GM19025 (cell line): Measurements from ENCODE around the gene ADAMTS2.
"Not testable (repeated sequence)": the region's sequence is repeated elsewhere in the genome, so short reads cannot be mapped to it uniquely, and the experiment has no call there.

ENCODE experiments used
- ATAC-seq: cut with Tn5 transposase; IDR thresholded peaks from one replicate; pipeline ENCODE4 v1.9.1; 2021; ENCODE audit warnings: mild to moderate bottlenecking, low read depth, moderate library complexity; ENCODE audit not compliant: unreplicated experiment

ADAMTS2 gene

DNA sequence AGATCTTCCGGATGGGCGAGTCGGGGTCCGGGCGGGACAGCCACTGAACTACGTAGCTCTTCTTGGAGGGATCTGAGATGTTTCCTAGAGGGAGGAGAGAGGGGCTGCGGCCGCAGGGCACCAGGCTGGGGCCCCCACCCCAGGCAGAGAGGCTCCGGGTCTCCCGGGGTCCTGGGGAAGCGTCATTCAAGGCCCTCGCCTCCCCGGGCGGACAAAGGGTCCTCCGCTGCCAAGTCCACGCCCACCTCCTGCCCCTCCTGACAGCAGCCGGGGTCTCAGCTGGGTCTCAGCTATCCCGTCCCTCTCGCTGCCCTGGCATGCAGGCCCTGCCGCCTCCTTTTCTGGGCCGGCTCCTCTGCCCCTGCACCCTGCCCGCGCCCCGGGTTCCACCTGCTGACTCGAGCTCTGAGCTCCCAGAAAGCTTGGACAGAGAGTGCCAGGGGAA lies 223.6 kb downstream of the ADAMTS2 start:
- no peak for ATAC-seq

DNA sequence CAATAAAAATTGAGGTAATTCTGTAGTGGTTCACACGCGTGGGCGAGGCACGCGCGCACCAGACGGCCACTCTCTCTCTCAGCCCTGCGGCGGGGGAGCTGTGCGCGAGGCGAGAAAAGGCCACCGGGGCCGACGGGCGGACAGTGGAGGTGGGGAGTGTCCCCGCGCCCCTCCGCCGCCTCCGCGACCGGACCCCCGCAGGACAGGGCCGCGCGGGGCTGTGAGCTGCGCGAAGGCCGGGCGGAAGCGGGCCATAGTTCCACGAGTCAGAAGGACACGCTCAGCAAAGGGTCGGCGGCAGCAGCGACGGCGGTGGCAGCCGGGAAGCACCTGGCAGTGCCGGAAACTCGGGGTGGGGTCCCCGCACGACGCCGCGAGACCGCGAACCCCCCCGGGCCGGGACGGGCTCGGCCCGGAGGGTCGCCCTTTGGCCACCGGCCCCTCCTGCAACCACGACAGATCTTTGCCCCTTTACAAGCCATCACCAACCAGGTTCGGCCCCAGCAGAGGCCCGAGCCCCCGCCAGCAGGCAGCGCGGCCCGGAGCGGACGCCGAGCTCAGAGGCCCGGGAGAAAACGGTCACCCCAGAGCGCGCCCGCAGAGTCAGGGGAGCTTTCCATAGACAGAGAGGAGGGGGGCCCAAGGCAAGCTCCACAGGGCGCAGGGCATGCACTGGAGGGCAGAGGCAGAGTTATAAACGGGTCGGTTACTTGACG lies 224.2 kb downstream of the ADAMTS2 start:
- ATAC-seq, result no peak

GRCh38 chr5:179120421-179120861 lies 224.8 kb downstream of the ADAMTS2 start:
- no peak for ATAC-seq

GRCh38 chr5:179119415-179120170 lies 225.7 kb downstream of the ADAMTS2 start:
- no peak for ATAC-seq

DNA sequence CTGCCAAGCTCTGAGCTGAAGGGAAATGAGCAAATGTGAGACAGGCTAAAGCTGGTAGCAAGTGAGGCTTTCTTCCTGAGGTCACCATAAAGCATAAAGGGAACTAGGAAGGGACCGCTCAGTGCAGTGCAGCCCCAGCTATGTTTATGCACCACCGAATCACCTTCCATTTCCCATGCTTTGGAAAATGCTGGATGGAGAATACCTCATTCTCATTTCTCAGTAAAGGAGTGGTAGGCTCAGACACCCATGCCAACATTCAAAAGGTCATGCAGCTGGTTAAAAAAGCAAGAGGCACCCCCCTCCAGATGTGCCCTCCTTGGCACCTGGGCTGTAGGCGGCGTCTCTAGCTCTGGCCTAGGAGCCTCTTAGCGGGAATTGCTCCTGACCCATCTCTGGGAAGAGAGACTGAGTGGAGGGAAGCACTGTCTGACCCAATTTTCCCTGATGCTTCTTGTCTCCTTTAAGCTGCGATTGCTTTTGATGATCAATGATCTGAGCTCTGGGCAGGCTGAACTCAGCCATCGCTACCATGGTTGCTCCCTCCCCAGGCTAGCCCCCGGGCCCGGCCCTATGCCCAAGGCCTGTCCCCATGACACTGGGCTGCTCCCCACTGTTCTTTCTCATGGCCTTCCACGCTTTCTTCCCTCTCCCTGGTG lies 226.4 kb downstream of the ADAMTS2 start:
- no peak for ATAC-seq

GRCh38 chr5:179118338-179118737 lies 226.9 kb downstream of the ADAMTS2 start:
- ATAC-seq, result no peak

DNA sequence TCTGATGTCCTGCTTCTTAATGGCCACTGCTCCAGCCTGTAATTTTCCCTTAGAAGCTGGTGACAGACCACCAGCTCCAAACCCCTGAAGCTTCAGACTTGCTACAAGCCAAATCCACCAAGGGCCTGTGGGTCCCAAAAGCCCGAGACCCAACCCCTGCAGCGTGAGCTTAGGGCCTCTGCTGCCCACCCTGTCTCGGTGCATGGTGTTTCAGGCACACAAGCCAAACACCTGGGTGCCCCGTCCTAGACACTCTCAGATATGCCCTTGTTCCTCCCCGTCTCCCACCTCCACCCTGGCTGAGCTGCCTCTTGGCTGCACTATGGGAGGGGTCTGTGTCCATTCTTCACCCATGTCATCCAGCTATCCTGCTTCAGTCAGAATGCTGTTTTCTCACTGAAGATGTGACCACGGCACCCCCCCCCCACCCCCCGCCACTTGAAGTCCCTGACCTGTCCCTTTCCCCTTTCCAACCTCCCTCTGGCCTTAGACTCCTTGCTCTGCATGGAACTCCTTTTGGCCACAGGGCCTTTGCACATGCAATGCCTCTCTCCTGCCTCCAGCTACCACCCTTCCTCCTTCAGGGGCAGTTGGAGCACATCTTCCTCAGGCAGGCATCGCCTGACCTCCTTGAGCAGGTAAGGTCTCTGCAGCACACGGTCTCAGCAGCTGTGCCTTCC lies 229.3 kb downstream of the ADAMTS2 start:
- ATAC-seq, result no peak

GRCh38 chr5:179115307-179115706 lies 230.0 kb downstream of the ADAMTS2 start:
- no peak for ATAC-seq

DNA sequence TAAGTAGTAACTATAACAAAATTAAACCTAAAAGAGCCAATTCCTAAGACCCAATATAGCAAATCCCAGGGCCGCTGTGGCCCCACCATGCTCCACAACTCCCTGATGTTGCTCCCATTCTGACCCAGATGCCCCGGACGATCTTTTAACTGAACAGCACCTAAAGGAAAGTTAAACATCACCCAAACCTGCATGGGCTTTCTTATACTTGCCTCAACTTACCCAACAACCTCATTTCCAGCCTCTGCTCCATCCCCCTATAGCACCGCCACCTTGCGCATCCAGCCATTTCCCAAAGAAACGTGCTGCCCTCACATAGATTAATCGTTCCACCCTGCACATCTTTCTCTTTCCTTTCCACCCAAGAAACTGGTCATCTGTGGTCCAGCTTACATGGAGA lies 230.5 kb downstream of the ADAMTS2 start:
- no peak for ATAC-seq

DNA sequence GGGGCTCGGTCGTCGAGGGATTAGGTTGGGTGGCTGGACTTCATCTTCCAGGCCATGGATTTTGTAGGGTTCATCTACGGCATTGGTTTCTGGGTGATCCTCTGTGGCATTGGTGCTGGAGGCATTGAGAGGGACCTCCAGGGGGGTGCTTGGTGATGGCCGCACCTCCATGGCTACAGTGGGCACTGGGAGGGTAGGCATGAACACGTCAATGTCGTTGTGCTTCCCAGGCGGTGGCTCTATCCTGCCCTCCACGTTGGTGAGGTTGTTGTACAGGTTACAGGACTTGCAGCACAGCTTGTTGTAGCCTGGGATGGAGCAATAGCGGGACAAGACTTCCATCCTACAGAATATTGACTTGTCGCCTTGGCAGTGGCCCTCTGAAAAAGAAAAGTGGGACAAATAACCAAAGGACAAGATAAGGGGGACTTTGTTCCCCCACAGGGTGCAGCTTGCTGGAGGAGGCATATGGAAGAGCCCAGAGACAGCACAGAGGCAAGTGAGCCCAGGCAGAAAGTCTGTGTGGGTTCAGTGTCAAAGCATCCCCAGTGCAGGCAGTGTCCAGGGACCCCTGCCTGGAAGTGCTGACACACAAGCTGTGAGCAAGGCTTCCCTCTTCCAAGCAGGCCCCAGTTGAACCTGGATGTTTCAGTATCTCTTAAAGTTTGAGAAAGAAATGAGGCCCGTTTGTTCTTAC lies 231.2 kb downstream of the ADAMTS2 start:
- no peak for ATAC-seq

DNA sequence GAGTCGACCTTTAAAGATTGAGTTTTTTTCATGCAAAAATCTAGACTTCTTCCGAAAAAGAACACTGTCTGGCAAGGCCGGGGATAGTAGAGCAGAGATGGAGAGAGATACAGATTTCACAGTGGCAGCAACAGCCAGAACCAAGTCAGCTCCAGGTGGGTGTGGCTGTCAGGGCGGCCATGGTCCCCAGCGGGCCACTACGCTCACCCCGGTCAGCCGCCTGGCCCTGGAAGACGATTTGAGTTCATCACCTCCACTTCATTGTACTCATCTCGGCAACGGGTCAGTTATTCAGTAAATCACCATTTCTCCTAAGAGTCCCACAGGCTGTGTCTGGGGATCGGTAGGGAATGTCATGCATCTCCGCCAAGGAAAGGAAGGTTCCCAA lies 232.1 kb downstream of the ADAMTS2 start:
- no peak for ATAC-seq

DNA sequence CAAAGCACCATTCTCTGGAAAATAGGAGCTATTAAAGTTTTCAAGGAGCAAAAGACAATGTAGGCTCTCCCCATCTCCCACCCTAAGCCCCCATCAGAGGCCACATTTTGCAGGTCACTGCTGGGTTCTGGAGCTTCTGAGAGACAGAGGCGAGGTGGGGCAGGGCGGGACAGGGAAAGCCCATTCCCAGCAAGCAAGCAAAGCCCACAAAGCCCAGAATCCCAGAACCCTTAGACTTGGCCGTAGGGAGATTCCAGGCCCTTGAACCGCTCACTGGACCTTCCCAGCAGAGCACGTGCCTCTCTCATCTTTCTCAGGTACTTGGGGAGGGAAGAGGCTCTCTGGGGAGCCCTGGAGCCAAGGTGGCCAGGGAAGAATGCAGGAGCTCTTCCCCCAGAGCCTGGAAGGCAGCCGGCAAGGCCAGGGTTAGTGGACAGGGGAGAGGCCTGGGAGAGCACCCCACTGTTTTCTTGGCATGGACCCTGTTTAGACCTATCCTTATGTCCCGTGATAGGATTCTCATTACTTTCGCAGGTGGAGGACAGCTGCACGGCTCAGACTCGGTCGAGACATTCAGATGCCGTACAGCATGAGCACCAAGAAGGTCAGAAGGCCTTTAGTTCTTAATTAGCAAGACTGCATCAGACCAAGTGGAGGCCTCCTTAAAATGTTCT lies 232.7 kb downstream of the ADAMTS2 start:
- no peak for ATAC-seq

GRCh38 chr5:179111267-179112207 lies 233.7 kb downstream of the ADAMTS2 start:
- ATAC-seq, result no peak

DNA sequence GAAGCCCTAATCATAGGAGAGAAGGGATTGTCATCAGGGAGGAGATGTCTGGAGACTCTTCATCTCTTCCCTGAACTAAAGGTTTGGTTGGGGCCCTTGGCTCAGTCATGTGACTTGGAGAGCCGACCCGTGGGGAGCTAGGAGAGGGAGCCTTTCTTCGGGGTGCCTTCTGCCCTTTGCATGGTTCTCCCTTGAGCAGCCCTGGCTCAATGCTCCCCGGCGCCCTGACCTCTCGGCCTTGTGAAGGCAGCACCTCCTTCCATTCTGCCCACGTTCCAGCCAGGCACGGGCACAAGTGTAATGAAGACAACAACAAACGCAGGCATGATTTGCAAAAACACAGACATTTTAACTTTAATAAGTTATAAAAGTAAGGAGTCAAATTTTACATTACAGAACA lies 234.7 kb downstream of the ADAMTS2 start:
- no peak for ATAC-seq

DNA sequence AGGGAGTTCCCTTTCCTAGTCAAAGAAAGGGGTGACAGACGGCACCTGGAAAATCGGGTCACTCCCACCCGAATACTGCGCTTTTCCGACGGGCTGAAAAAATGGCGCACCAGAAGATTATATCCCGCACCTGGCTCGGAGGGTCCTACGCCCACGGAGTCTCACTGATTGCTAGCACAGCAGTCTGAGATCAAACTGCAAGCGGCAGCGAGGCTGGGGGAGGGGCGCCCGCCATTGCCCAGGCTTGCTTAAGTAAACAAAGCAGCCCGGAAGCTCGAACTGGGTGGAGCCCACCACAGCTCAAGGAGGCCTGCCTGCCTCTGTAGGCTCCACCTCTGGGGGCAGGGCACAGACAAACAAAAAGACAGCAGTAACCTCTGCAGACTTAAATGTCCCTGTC lies 244.0 kb downstream of the ADAMTS2 start:
- not testable (repeated sequence) for ATAC-seq

DNA sequence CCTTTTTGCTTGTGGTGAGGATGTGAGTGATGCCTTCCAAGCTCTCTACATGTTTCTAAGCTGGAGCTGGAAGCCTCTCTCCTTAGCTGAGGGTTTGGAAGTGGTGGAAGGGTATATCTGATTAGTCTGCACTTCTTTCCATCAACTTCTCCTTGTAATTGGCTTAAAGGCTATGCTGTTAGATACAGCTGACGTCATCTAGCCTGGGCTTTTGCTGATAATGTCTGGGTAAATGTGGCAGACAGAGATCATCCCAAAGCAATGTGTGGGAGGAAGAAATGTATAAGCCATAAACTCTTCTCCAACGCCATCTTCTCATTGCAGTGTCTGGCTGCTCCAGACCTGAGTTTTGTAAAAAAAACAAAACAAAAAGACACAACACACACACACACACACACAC lies 255.8 kb downstream of the ADAMTS2 start:
- ATAC-seq, result no peak

DNA sequence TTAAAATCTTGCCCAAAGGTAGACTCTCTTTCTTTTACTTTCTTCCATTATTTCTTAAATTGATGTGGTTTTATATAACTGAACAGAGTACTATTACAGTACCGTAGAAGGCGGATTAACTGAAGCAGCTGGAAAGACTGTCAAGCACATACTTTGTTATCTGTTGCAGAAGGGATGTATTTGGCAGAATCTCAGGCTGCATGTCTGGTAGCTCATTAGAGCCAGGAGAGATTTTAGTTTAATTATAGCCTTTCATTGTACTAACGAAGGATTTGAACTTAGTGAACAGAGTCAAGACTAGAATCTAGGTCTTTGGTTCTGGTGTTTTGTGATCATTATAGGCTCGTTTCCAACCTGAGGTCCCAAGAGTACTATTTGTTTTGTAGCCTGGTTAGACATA lies 264.5 kb downstream of the ADAMTS2 start:
- ATAC-seq, result no peak

DNA sequence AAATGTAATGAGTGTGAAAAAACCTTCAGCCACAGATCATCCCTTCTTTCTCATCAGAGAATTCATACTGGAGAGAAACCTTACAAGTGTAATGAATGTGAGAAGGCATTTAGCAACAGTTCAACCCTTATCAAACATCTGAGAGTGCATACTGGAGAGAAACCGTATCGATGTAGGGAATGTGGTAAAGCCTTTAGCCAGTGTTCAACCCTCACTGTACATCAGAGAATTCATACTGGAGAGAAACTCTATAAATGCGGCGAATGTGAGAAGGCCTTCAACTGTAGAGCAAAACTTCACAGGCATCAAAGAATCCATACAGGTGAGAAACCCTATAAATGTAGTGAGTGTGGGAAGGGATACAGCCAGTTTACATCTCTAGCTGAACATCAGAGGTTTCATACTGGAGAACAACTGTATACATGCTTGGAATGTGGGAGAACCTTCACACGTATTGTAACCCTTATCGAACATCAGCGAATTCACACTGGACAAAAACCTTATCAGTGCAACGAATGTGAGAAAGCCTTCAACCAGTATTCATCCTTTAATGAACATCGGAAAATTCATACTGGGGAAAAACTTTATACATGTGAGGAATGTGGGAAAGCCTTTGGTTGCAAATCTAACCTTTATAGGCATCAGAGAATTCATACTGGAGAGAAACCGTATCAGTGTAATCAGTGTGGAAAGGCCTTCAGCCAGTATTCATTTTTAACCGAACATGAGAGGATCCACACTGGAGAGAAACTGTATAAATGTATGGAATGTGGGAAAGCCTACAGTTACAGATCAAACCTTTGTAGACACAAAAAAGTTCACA lies 265.9 kb downstream of the ADAMTS2 start:
- ATAC-seq, result no peak
